OCI-LY1 (cell line): ENCODE data around the gene AGBL3.

Experiments
- H2AFZ ChIP-seq: fragments of 200-600 bp; sonication (generic), shearing (Covaris generic); 2 replicates; pipeline ENCODE4 v1.6.0; 2014; ENCODE audit warnings: antibody characterized with exemption, mild to moderate bottlenecking, low read length
- H3F3A ChIP-seq: fragments of 200-600 bp; sonication (generic), shearing (Covaris generic); 2 replicates; pipeline ENCODE4 v1.6.0; 2014; ENCODE audit warnings: mild to moderate bottlenecking, antibody characterized with exemption, low read length, moderate library complexity; ENCODE audit not compliant: insufficient read depth
- H3K27ac ChIP-seq: fragments of 200-600 bp; sonication (generic); 2 replicates; pipeline ENCODE4 v1.5.1; 2014; ENCODE audit warnings: low read length, mixed run types, mild to moderate bottlenecking, low read depth; ENCODE audit not compliant: poor library complexity, severe bottlenecking
- H3K27me3 ChIP-seq: fragments of 200-600 bp; sonication (generic); 2 replicates; pipeline ENCODE4 v1.6.0; 2014; ENCODE audit warnings: antibody characterized with exemption, mild to moderate bottlenecking, low read length, moderate library complexity; ENCODE audit not compliant: insufficient read depth
- H3K36me3 ChIP-seq: fragments of 200-600 bp; sonication (generic); 2 replicates; pipeline ENCODE4 v1.6.1; 2014; ENCODE audit warnings: mild to moderate bottlenecking, antibody characterized with exemption, low read length, moderate library complexity, mixed read lengths; ENCODE audit not compliant: insufficient read depth
- H3K4me1 ChIP-seq: fragments of 200-600 bp; sonication (generic); 2 replicates; pipeline ENCODE4 v1.5.1; 2014; ENCODE audit warnings: mild to moderate bottlenecking, low read length, moderate library complexity; ENCODE audit not compliant: insufficient read depth, severe bottlenecking
- H3K4me2 ChIP-seq: fragments of 200-600 bp; sonication (generic), shearing (Covaris generic); 2 replicates; pipeline ENCODE4 v1.6.1; 2014; ENCODE audit warnings: low read length
- H3K4me3 ChIP-seq: fragments of 200-600 bp; sonication (generic); 2 replicates; pipeline ENCODE4 v1.5.1; 2014; ENCODE audit warnings: low read length, low read depth, mild to moderate bottlenecking, mixed read lengths; ENCODE audit not compliant: poor library complexity, severe bottlenecking
- H3K79me2 ChIP-seq: fragments of 200-600 bp; shearing (Covaris generic); 2 replicates; pipeline ENCODE4 v1.6.1; 2016; ENCODE audit warnings: mixed run types, low read length, mixed read lengths; ENCODE audit not compliant: insufficient read depth
- H3K9ac ChIP-seq: fragments of 200-600 bp; sonication (generic), shearing (Covaris generic); 2 replicates; pipeline ENCODE4 v1.6.1; 2014; ENCODE audit warnings: mild to moderate bottlenecking, low read length, mixed read lengths
- H3K9me2 ChIP-seq: fragments of 200-600 bp; sonication (generic), shearing (Covaris generic); 2 replicates; pipeline ENCODE4 v1.6.1; 2014; ENCODE audit warnings: low read depth, mild to moderate bottlenecking, low read length, mixed read lengths
- H3K9me3 ChIP-seq: fragments of 200-600 bp; shearing (Covaris generic); 2 replicates; pipeline ENCODE4 v1.6.1; 2014; ENCODE audit warnings: low read length, mixed read lengths
- H4K20me1 ChIP-seq: fragments of 200-600 bp; sonication (generic), shearing (Covaris generic); 2 replicates; pipeline ENCODE4 v1.6.0; 2016; ENCODE audit warnings: mild to moderate bottlenecking, low read length; ENCODE audit not compliant: insufficient read depth
- CTCF ChIP-seq: fragments of 200-600 bp; sonication (generic), shearing (Covaris generic); IDR thresholded peaks from 2 replicates; pipeline ENCODE4 v1.5.1; 2017; ENCODE audit warnings: mild to moderate bottlenecking, antibody characterized with exemption, low read length, moderate library complexity, mixed read lengths
- EZH2 ChIP-seq: fragments of 200-600 bp; sonication (generic), shearing (Covaris generic); IDR thresholded peaks from 2 replicates; pipeline ENCODE4 v1.8.0; 2017; ENCODE audit warnings: borderline replicate concordance, mixed run types, mild to moderate bottlenecking, antibody characterized with exemption, low read length, moderate library complexity, mixed read lengths

Gene AGBL3

GRCh38 chr7:135109562-135109961, 123.3 kb downstream of the AGBL3 start:
- Histone ChIP-seq H3K4me1 (no peaks in the 10 kb centered on the region), H3K9ac (no peak overlapping the region), H3K4me3 (no peak overlapping the region), H3K27me3 (no peaks in the 10 kb centered on the region), H3K9me2 (no peaks in the 10 kb centered on the region), H3K4me2 (no peak overlapping the region), H3K79me2 (no peaks in the 10 kb centered on the region), H2AFZ (no peak overlapping the region), H3K36me3 (no peaks in the 10 kb centered on the region), H4K20me1 (no peaks in the 10 kb centered on the region), H3F3A (no peaks in the 10 kb centered on the region), H3K27ac (no peak overlapping the region), H3K9me3 (no peaks in the 10 kb centered on the region)
- no peak for TF ChIP-seq EZH2
- TF ChIP-seq CTCF, result no peak

GRCh38 chr7:135109976-135110375, 123.7 kb downstream of the AGBL3 start:
- no peaks in the 10 kb centered on the region for H3F3A ChIP-seq
- no peaks in the 10 kb centered on the region for H3K4me1 ChIP-seq
- H3K27me3 ChIP-seq, result no peaks in the 10 kb centered on the region
- no peak overlapping the region for H2AFZ ChIP-seq
- H3K4me2 ChIP-seq, result no peak overlapping the region
- H3K36me3 ChIP-seq, result no peaks in the 10 kb centered on the region
- H3K9me3 ChIP-seq, result no peaks in the 10 kb centered on the region
- no peak overlapping the region for H3K9ac ChIP-seq
- TF ChIP-seq EZH2 (no peak), CTCF (no peak)
- H3K27ac ChIP-seq, result no peak overlapping the region
- H4K20me1 ChIP-seq, result no peaks in the 10 kb centered on the region
- no peaks in the 10 kb centered on the region for H3K79me2 ChIP-seq
- no peaks in the 10 kb centered on the region for H3K9me2 ChIP-seq
- no peak overlapping the region for H3K4me3 ChIP-seq

- Histone ChIP-seq H2AFZ (no peak overlapping the region), H3K27me3 (no peaks in the 10 kb centered on the region), H3F3A (no peaks in the 10 kb centered on the region), H3K9me3 (no peaks in the 10 kb centered on the region), H3K79me2 (no peaks in the 10 kb centered on the region), H3K4me3 (no peak overlapping the region), H4K20me1 (no peaks in the 10 kb centered on the region), H3K4me2 (no peak overlapping the region), H3K9me2 (no peaks in the 10 kb centered on the region), H3K27ac (no peak overlapping the region), H3K9ac (no peak overlapping the region), H3K4me1 (no peaks in the 10 kb centered on the region), H3K36me3 (no peaks in the 10 kb centered on the region)
- no peak for TF ChIP-seq CTCF
- TF ChIP-seq EZH2, result no peak
Observed at GRCh38 chr7:135111379-135111778, 125.1 kb downstream of the AGBL3 start.
